ENCODE results near the gene DCAF6.

- TF ChIP-seq POLR2AphosphoS5 (IDR thresholded peaks at IDR 0.05; ENCODE audit: low read depth, low read length), result no peak
- TF ChIP-seq POLR2A (IDR thresholded peaks at IDR 0.05; ENCODE audit: low read depth, low read length), result no peak
Observed at GRCh38 chr1:167937709-167938010, 1.2 kb downstream of the DCAF6 start.
